Esophagus muscularis mucosa (tissue), 4 donors: ENCODE data around the gene DRD5. TPM values are rescaled to one million over a fixed set of nuclear protein-coding genes. Genes with fewer than 3 reads are reported as not detected.

Experiments
- DNase-seq: peaks from one replicate; pipeline ENCODE4 v3.0.0-alpha.2; 2017; ENCODE audit errors: extremely low spot score
- H3K27ac ChIP-seq, 4 donors: fragments of 200-600 bp; sonication (generic); replicated peaks in 1 of 4; 1 replicate in 3 of 4; 2 replicates in 1 of 4; pipeline ENCODE4 v1.5.1; 2016 to 2019; ENCODE audit warnings: mild to moderate bottlenecking in 1 of 4
- H3K27me3 ChIP-seq, 4 donors: fragments of 200-600 bp; sonication (generic); one replicate each; pipeline versions ENCODE4 v1.5.1 to v1.6.0; 2016 to 2019
- H3K36me3 ChIP-seq, 4 donors: fragments of 200-600 bp; sonication (generic); one replicate each; pipeline ENCODE4 v1.5.1; 2016 to 2019
- H3K4me1 ChIP-seq, 4 donors: fragments of 200-600 bp; sonication (generic); one replicate each; pipeline ENCODE4 v1.5.1; 2016 to 2019
- H3K4me3 ChIP-seq, 4 donors: fragments of 200-600 bp; sonication (generic); 1 replicate in 2 of 4; 2 replicates in 2 of 4; pipeline ENCODE4 v1.5.1; 2016 to 2019; ENCODE audit warnings: mild to moderate bottlenecking in 4 of 4, moderate library complexity in 1 of 4
- H3K9me3 ChIP-seq, 4 donors: fragments of 200-600 bp; sonication (generic); 1 replicate in 3 of 4; 2 replicates in 1 of 4; pipeline ENCODE4 v1.5.1; 2016 to 2019
- CTCF ChIP-seq, 3 experiments: fragments of 200-600 bp in 2 of 3; fragments of 450-650 bp in 1 of 3; sonication (generic) in 2 of 3; IDR thresholded peaks; one replicate each; pipeline ENCODE4 v1.5.1; 2017 to 2019; ENCODE audit warnings: antibody characterized with exemption in 3 of 3, mild to moderate bottlenecking in 2 of 3, moderate library complexity in 1 of 3
- EP300 ChIP-seq: sonication (generic); formaldehyde crosslinking; IDR thresholded peaks from one replicate; pipeline ENCODE4 v1.6.1; 2017; ENCODE audit warnings: antibody characterized with exemption
- POLR2A ChIP-seq: fragments of 450-650 bp; IDR thresholded peaks from one replicate; pipeline ENCODE4 v1.6.1; 2017; ENCODE audit warnings: antibody characterized with exemption, moderate library complexity, mild to moderate bottlenecking, low read depth
- POLR2AphosphoS5 ChIP-seq, 2 donors: sonication (generic); formaldehyde crosslinking; IDR thresholded peaks; one replicate each; pipeline ENCODE4 v1.6.1; 2017; ENCODE audit warnings: antibody characterized with exemption in 2 of 2
- WGBS: methylation state at CpG from one replicate; pipeline ENCODE4 v1.1.5; 2018; 5-methylcytosine and 5-hydroxymethylcytosine counted together
- intact Hi-C: fragments of 100-400 bp; cut with DNase I; formaldehyde crosslinking; loops from one replicate; pipeline ENCODE4 v1.15.1; 2023
- total RNA-seq, 4 donors: library from RNA; depleted of rRNA; stranded (reverse); fragments of >200 nt; gene quantifications; one replicate each; pipeline versions ENCODE4 v1.1.0 to v1.2.1, GENCODE V29; 2016

DRD5 gene
- total RNA-seq, 4 donors from 2014 or later, result not detected

GRCh38 chr4:9811806-9812205 is 30.4 kb downstream of the DRD5 start:
- WGBS, result 74% methylated on average over 3 of the region's 3 CpGs
- Histone ChIP-seq H3K36me3 (no peaks in the 10 kb centered on the region), H3K27ac (no peak overlapping the region), H3K4me1 (no peaks in the 10 kb centered on the region), H3K4me3 (no peak overlapping the region), H3K9me3 (no peaks in the 10 kb centered on the region), H3K27me3 (no peaks in the 10 kb centered on the region)
- TF ChIP-seq POLR2A (no peak), EP300 (no peak), POLR2AphosphoS5 (IDR thresholded peaks at IDR 0.05) (no peak), CTCF (IDR thresholded peaks at IDR 0.05) (no peak)
- no peak for DNase-seq
- intact Hi-C loops, result no loop called here

GRCh38 chr4:9812501-9813340 is 31.3 kb downstream of the DRD5 start:
- TF ChIP-seq POLR2AphosphoS5 (IDR thresholded peaks at IDR 0.05) (no peak), EP300 (no peak), POLR2A (no peak), CTCF (IDR thresholded peaks at IDR 0.05) (no peak)
- Histone ChIP-seq H3K4me1 (no peaks in the 10 kb centered on the region), H3K27ac (no peak overlapping the region), H3K4me3 (no peak overlapping the region), H3K36me3 (no peaks in the 10 kb centered on the region), H3K27me3 (no peaks in the 10 kb centered on the region), H3K9me3 (no peaks in the 10 kb centered on the region)
- 40% methylated on average over 4 of the region's 4 CpGs for WGBS
- intact Hi-C loops, result no loop called here
- DNase-seq, result no peak

- no peaks in the 10 kb centered on the region for H3K27me3 ChIP-seq
- H3K36me3 ChIP-seq, result no peaks in the 10 kb centered on the region
- DNase-seq, result no peak
- no peak overlapping the region for H3K27ac ChIP-seq
- H3K9me3 ChIP-seq, result no peaks in the 10 kb centered on the region
- H3K4me3 ChIP-seq, result no peak overlapping the region
- intact Hi-C loops, result no loop called here
- no peaks in the 10 kb centered on the region for H3K4me1 ChIP-seq
- TF ChIP-seq POLR2A (no peak), CTCF (IDR thresholded peaks at IDR 0.05) (no peak)
- 91% methylated on average over 3 of the region's 3 CpGs for WGBS
Measured at GRCh38 chr4:9816285-9816684, 34.9 kb downstream of the DRD5 start.

- H3K36me3 ChIP-seq, result no peaks in the 10 kb centered on the region
- 71% methylated on average over 5 of the region's 5 CpGs for WGBS
- H3K4me3 ChIP-seq, result no peak overlapping the region
- no peak for TF ChIP-seq EP300
- TF ChIP-seq POLR2AphosphoS5 (IDR thresholded peaks at IDR 0.05), result no peak
- no peak for TF ChIP-seq CTCF (IDR thresholded peaks at IDR 0.05)
- no peak for TF ChIP-seq POLR2A
- DNase-seq, result no peak
- no peaks in the 10 kb centered on the region for H3K27me3 ChIP-seq
- no peaks in the 10 kb centered on the region for H3K4me1 ChIP-seq
- intact Hi-C loops, result no loop called here
- H3K9me3 ChIP-seq, result no peaks in the 10 kb centered on the region
- H3K27ac ChIP-seq, result no peak overlapping the region
Measured at GRCh38 chr4:9820343-9820742, 38.9 kb downstream of the DRD5 start.

GRCh38 chr4:9825049-9825448 is 43.6 kb downstream of the DRD5 start:
- Histone ChIP-seq H3K27ac (no peak overlapping the region), H3K9me3 (no peaks in the 10 kb centered on the region), H3K27me3 (no peaks in the 10 kb centered on the region), H3K4me3 (no peak overlapping the region), H3K36me3 (no peaks in the 10 kb centered on the region), H3K4me1 (no peaks in the 10 kb centered on the region)
- TF ChIP-seq CTCF (IDR thresholded peaks at IDR 0.05) (no peak), POLR2A (no peak), POLR2AphosphoS5 (IDR thresholded peaks at IDR 0.05) (no peak), EP300 (no peak)
- no peak for DNase-seq
- WGBS, result 78% methylated on average over 3 of the region's 3 CpGs
- intact Hi-C loops, result no loop called here
